Measurements from ENCODE around the gene LEO1. TPM values are rescaled to one million over a fixed set of nuclear protein-coding genes. Genes with fewer than 3 reads are reported as not detected.
A peak's percentile ranks its signal among the peaks of the same experiment; 100 is the strongest.

Gene LEO1
- total and polyA plus RNA-seq, 2 of the 13 experiments (the other 11 are each of a cell fraction or from before 2014, with no cell fraction given): 17.0 to 60.3 TPM

GRCh38 chr15:51970132-51970817 lies 1.3 kb downstream of the LEO1 start (continued):
- TF ChIP-seq ZMAT3 (CRISPR knock-in tag; conservative IDR thresholded peaks at IDR 0.05) (no peak; the same call in 1 of the 2 replicates), ZNF710 (CRISPR knock-in tag; IDR thresholded peaks at IDR 0.05; ENCODE audit: borderline replicate concordance) (no peak), U2AF2 (IDR thresholded peaks at IDR 0.05; ENCODE audit: low read depth, low read length) (no peak), RNF2 (conservative IDR thresholded peaks at IDR 0.05; ENCODE audit: low read depth) (no peak), ZBTB39 (CRISPR knock-in tag; IDR thresholded peaks at IDR 0.05) (no peak), ZNF720 (CRISPR knock-in tag; IDR thresholded peaks at IDR 0.05) (no peak), ZNF609 (CRISPR knock-in tag; IDR thresholded peaks at IDR 0.05; ENCODE audit: borderline replicate concordance) (peak; percentile 48; the same call in 1 of the 2 replicates), TARDBP (CRISPR knock-in tag; IDR thresholded peaks at IDR 0.05) (peak; percentile 41; the same call in 1 of the 2 replicates), CREM (IDR thresholded peaks at IDR 0.05) (peak; percentile 44), CREM (CRISPR knock-in tag; IDR thresholded peaks at IDR 0.05) (no peak), ARID4A (CRISPR knock-in tag; IDR thresholded peaks at IDR 0.05; ENCODE audit: borderline replicate concordance) (peak; percentile 1; the same call in 1 of the 2 replicates), ZNF580 (CRISPR knock-in tag; IDR thresholded peaks at IDR 0.05; ENCODE audit: borderline replicate concordance, low read depth) (no peak), NFIB (CRISPR knock-in tag; IDR thresholded peaks at IDR 0.05; ENCODE audit: borderline replicate concordance) (no peak), SIN3A (IDR thresholded peaks at IDR 0.05; ENCODE audit: borderline replicate concordance, low read depth, low read length) (0 out of 2 replicates have a peak, but pooled peaks have one; percentile 50)

Data from HepG2 (cell line).